Astrocyte (in vitro differentiated cells and primary cell): ENCODE data around the gene RPGR.

Source experiments
- CTCF ChIP-seq: IDR thresholded peaks from 2 replicates; pipeline ENCODE4 v1.5.1; 2011; ENCODE audit warnings: low read depth, mild to moderate bottlenecking, inconsistent platforms, low read length, moderate library complexity; ENCODE audit not compliant: insufficient read depth
- EZH2 ChIP-seq: IDR thresholded peaks from 2 replicates; pipeline ENCODE4 v1.6.1; 2012; ENCODE audit warnings: mild to moderate bottlenecking, low read length, inconsistent platforms; ENCODE audit not compliant: insufficient read depth

- TF ChIP-seq EZH2 (no peak), CTCF (no peak)
Measured at GRCh38 chrX:38312436-38312835, 14.9 kb downstream of the RPGR start.
